HepG2 (cell line): ENCODE data around the gene LRRC73. TPM values are rescaled to one million over a fixed set of nuclear protein-coding genes. Genes with fewer than 3 reads are reported as not detected.

Experiments used
- ATAC-seq: fragments of 200-7000 bp; cut with Tn5 transposase; 3 replicates; pipeline ENCODE4 v1.9.1; 2020; ENCODE audit warnings: mild to moderate bottlenecking, moderate library complexity
- BruUV-seq: library from RNA; stranded (reverse); fragments of 400-500 nt; replicated peaks from 2 replicates; lab custom pipeline; 2021; lab: Mats Ljungman, UMichigan
- CTCF ChIA-PET: fragments of 300-600 bp; formaldehyde crosslinking; extraction: SDS; loops from one replicate; lab custom pipeline; 2021; ENCODE audit warnings: low total read pairs, inconsistent platforms, low intra/inter-chr PET ratio; lab: Yijun Ruan, JAX
- POLR2A ChIA-PET: fragments of 350-600 bp; sonication (Branson Sonifier 250); formaldehyde crosslinking; loops from one replicate; lab custom pipeline; 2020; ENCODE audit warnings: antibody characterized with exemption, inconsistent platforms; lab: Yijun Ruan, JAX
- DNase-seq: peaks from one replicate; pipeline ENCODE4 v3.0.0-alpha.2; 2015; ENCODE audit warnings: low spot score
- FAIRE-seq: peaks from 3 replicates; lab custom pipeline; 2011; peaks lifted over from hg19 to GRCh38; lab: Jason Lieb, UNC
- H2AFZ ChIP-seq: one replicate; pipeline ENCODE4 v1.6.1; 2011; ENCODE audit warnings: low read length, inconsistent platforms
- H3K27ac ChIP-seq: fragments of 300-600 bp; 3 replicates; pipeline ENCODE4 v1.8.0; 2011; ENCODE audit warnings: mixed run types, mild to moderate bottlenecking, mixed read lengths, low read length, inconsistent platforms; ENCODE audit not compliant: insufficient read depth; ENCODE audit errors: extremely low read length
- H3K27me3 ChIP-seq, 2 experiments: fragments of 200-600 bp in 1 of 2; 2 replicates in 1 of 2; 3 replicates in 1 of 2; pipeline versions ENCODE4 v1.6.0 to v1.8.0; 2011; ENCODE audit warnings: low read length in 2 of 2, mild to moderate bottlenecking in 2 of 2, moderate library complexity in 2 of 2, inconsistent platforms in 1 of 2; ENCODE audit not compliant: insufficient read depth in 2 of 2, control insufficient read depth in 1 of 2
- H3K36me3 ChIP-seq, 2 experiments: fragments of 200-600 bp in 1 of 2; replicated peaks in 1 of 2; 2 replicates in 1 of 2; 3 replicates in 1 of 2; pipeline versions ENCODE4 v1.5.1 to v1.8.0; 2011; ENCODE audit warnings: low read length in 2 of 2, inconsistent platforms in 1 of 2; ENCODE audit not compliant: insufficient read depth in 2 of 2, control insufficient read depth in 1 of 2
- H3K4me1 ChIP-seq: 2 replicates; pipeline ENCODE4 v1.5.1; 2012; ENCODE audit warnings: low read length, inconsistent platforms; ENCODE audit not compliant: insufficient read depth
- H3K4me2 ChIP-seq: 2 replicates; pipeline ENCODE4 v1.6.0; 2011; ENCODE audit warnings: low read depth, low read length, inconsistent platforms
- H3K4me3 ChIP-seq, 3 experiments: fragments of 200-600 bp in 1 of 3; sonication (generic), shearing (Covaris generic) in 1 of 3; replicated peaks in 1 of 3; 2 replicates each; pipeline ENCODE4 v1.5.1; 2011 to 2016; ENCODE audit warnings: low read length in 3 of 3, inconsistent platforms in 2 of 3, low read depth in 2 of 3, mild to moderate bottlenecking in 2 of 3, control low read depth in 1 of 3, mixed read lengths in 1 of 3; ENCODE audit not compliant: insufficient read depth in 1 of 3
- H3K79me2 ChIP-seq: one replicate; pipeline ENCODE4 v1.6.1; 2011; ENCODE audit warnings: low read length, inconsistent platforms; ENCODE audit not compliant: insufficient read depth
- H3K9ac ChIP-seq: 2 replicates; pipeline ENCODE4 v1.6.0; 2011; ENCODE audit warnings: mild to moderate bottlenecking, low read depth, low read length, inconsistent platforms; ENCODE audit not compliant: insufficient read depth
- H3K9me3 ChIP-seq: 2 replicates; pipeline ENCODE4 v1.5.1; 2012; ENCODE audit warnings: mild to moderate bottlenecking, low read length
- H4K20me1 ChIP-seq: 2 replicates; pipeline ENCODE4 v1.6.0; 2011; ENCODE audit warnings: inconsistent platforms, mild to moderate bottlenecking, low read length, moderate library complexity; ENCODE audit not compliant: insufficient read depth
- ELF4 ChIP-seq: sonication (generic); formaldehyde crosslinking; IDR thresholded peaks from 2 replicates; pipeline ENCODE4 v1.5.0; 2020; ENCODE audit warnings: missing genetic modification reagents, mild to moderate bottlenecking, moderate library complexity, borderline replicate concordance
- HDAC2 ChIP-seq: sonication (generic); formaldehyde crosslinking; IDR thresholded peaks from 2 replicates; pipeline ENCODE4 v1.4.0; 2020; ENCODE audit warnings: missing genetic modification reagents
- HHEX ChIP-seq: IDR thresholded peaks from 2 replicates; pipeline ENCODE4 v1.6.1; 2016; ENCODE audit warnings: control low read depth
- MEIS1 ChIP-seq: sonication (generic); formaldehyde crosslinking; IDR thresholded peaks from 2 replicates; pipeline ENCODE4 v1.9.0; 2021; ENCODE audit warnings: mild to moderate bottlenecking, missing genetic modification reagents, moderate library complexity, borderline replicate concordance
- POGK ChIP-seq: sonication (generic); formaldehyde crosslinking; conservative IDR thresholded peaks from 2 replicates; pipeline ENCODE4 v1.8.0; 2022; ENCODE audit warnings: mild to moderate bottlenecking, moderate library complexity, missing genetic modification reagents
- TBP ChIP-seq: sonication (generic); formaldehyde crosslinking; IDR thresholded peaks from 2 replicates; pipeline ENCODE4 v1.5.0; 2020; ENCODE audit warnings: missing genetic modification reagents
- ZFP90 ChIP-seq: sonication (generic); formaldehyde crosslinking; IDR thresholded peaks from 2 replicates; pipeline ENCODE4 v1.8.0; 2022; ENCODE audit warnings: missing genetic modification reagents, mild to moderate bottlenecking, inconsistent platforms, borderline replicate concordance
- ZNF597 ChIP-seq: sonication (generic); formaldehyde crosslinking; IDR thresholded peaks from 2 replicates; pipeline ENCODE4 v1.5.0; 2020; ENCODE audit warnings: missing genetic modification reagents
- ZNF747 ChIP-seq: sonication (generic); formaldehyde crosslinking; IDR thresholded peaks from 2 replicates; pipeline ENCODE4 v1.8.1; 2023; ENCODE audit warnings: missing genetic modification reagents, mild to moderate bottlenecking, borderline replicate concordance
- ZNF761 ChIP-seq: sonication (generic); formaldehyde crosslinking; conservative IDR thresholded peaks from 2 replicates; pipeline ENCODE4 v1.4.0; 2020; ENCODE audit warnings: mild to moderate bottlenecking, missing genetic modification reagents
- WGBS: methylation state at CpG from one replicate; pipeline ENCODE4 v1.1.6; 2017; ENCODE audit warnings: low lambda C conversion rate; 5-methylcytosine and 5-hydroxymethylcytosine counted together
- in situ Hi-C: cut with HindIII; loops from 2 replicates; pipeline ENCODE4 v1.10.0; 2017; ENCODE audit warnings: low pct_unique_long_range_greater_than_20kb; ENCODE audit not compliant: extremely low pct_ligation_motif_present
- intact Hi-C: fragments of 100-400 bp; cut with micrococcal nuclease; formaldehyde crosslinking; loops from one replicate; pipeline ENCODE4 v1.10.0; 2022; ENCODE audit not compliant: unreplicated experiment
- polyA plus RNA-seq, 8 experiments: library from polyadenylated mRNA; depleted of rRNA in 3 of 8; stranded (reverse) in 7 of 8; unstranded in 1 of 8; fragments of >200 nt; fragmentation: Illumina TruSeq in 4 of 8; extraction: Trizol in 4 of 8; gene quantifications; 2 replicates each; pipeline versions ENCODE4 v1.2.1 to v1.2.3, GENCODE V29; 2011 to 2016; ENCODE audit warnings: low read depth in 4 of 8, missing spikeins in 1 of 8, mixed read lengths in 1 of 8; ENCODE audit not compliant: insufficient read depth in 1 of 8
- total RNA-seq, 5 experiments: library from RNA; depleted of rRNA; stranded (reverse); fragments of >200 nt; fragmentation: Illumina TruSeq; extraction: Trizol; gene quantifications; 2 replicates each; pipeline ENCODE4 v1.2.3, GENCODE V29; 2016; ENCODE audit warnings: low read depth in 1 of 5
- TF ChIP-seq, protein P1 (sequence below): sonication (generic); formaldehyde crosslinking; IDR thresholded peaks from 2 replicates; pipeline ENCODE4 v1.5.1; 2020; ENCODE audit warnings: mild to moderate bottlenecking, missing genetic modification reagents, moderate library complexity
- TF ChIP-seq, protein P2 (sequence below): sonication (generic); formaldehyde crosslinking; IDR thresholded peaks from 2 replicates; pipeline ENCODE4 v1.4.0; 2020; ENCODE audit warnings: mild to moderate bottlenecking, missing genetic modification reagents

The LRRC73 gene
- total and polyA plus RNA-seq, 2 of the 13 experiments (the other 11 are each of a cell fraction or from before 2014, with no cell fraction given): 0.11 to 0.12 TPM

DNA sequence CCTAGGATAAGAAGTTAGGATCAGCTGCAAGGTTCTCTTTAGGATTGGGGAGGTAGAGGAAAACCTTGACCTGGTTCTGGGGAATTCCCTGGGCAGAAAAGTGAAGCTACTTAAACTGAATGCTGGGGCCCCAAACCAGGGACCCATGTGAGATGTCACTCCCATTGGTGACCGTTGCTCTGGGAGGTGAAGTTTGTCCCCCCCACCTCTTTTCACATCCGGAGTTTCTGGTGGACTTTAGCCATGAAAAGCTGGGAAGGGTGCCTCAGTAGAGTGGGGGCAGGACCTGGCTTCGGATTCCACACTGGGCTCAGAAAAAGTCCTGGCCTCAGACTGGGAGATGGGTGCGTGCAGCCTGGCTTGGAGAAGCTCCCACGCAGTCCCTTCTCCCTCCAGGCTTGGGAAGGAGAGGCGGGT is 19.6 kb downstream of the LRRC73 start (continued):
- TF ChIP-seq, protein P1, sequence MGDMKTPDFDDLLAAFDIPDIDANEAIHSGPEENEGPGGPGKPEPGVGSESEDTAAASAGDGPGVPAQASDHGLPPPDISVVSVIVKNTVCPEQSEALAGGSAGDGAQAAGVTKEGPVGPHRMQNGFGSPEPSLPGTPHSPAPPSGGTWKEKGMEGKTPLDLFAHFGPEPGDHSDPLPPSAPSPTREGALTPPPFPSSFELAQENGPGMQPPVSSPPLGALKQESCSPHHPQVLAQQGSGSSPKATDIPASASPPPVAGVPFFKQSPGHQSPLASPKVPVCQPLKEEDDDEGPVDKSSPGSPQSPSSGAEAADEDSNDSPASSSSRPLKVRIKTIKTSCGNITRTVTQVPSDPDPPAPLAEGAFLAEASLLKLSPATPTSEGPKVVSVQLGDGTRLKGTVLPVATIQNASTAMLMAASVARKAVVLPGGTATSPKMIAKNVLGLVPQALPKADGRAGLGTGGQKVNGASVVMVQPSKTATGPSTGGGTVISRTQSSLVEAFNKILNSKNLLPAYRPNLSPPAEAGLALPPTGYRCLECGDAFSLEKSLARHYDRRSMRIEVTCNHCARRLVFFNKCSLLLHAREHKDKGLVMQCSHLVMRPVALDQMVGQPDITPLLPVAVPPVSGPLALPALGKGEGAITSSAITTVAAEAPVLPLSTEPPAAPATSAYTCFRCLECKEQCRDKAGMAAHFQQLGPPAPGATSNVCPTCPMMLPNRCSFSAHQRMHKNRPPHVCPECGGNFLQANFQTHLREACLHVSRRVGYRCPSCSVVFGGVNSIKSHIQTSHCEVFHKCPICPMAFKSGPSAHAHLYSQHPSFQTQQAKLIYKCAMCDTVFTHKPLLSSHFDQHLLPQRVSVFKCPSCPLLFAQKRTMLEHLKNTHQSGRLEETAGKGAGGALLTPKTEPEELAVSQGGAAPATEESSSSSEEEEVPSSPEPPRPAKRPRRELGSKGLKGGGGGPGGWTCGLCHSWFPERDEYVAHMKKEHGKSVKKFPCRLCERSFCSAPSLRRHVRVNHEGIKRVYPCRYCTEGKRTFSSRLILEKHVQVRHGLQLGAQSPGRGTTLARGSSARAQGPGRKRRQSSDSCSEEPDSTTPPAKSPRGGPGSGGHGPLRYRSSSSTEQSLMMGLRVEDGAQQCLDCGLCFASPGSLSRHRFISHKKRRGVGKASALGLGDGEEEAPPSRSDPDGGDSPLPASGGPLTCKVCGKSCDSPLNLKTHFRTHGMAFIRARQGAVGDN: no peak
- TF ChIP-seq TBP: no peak

DNA sequence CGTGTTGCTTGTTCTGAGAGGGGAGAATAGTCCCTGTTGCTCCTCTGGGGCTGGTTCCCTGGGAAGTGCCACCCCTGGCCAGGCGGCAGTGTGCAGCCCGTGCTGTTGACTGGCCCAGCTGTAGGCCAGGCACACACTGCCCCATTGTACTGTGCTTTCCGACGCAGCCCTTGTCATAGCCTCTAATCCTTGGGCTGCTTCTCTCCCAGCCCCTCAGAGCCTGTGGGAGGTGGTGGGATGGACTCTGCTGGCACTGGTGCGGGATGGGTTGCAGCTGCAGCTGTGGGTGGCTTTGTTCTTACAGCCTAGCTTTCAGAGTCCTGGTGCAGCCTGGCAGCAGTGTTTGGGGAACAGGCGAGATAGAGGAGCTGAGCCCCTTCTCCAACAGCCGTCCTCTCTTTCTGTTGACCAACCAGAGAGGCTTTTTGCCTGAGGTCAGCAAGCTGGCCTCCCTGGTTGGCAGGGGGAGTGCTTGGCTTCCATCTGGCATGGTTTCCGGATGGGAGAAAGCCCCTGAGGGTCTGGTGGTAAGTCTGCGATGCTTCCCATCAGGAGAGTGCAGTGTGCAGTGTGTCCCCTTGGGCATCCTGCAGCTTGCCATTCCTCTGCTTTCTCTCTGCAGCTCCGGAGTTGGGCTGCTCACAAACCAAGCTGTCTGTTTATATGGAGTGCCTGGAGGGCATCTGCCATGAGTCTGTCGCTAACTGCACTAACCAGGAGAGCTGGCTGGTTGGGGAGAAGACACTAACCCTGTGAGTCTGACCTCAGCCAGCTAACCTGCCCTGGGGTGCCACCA is 20.7 kb downstream of the LRRC73 start:
- Histone ChIP-seq H3K9me3 (no peaks in the 10 kb centered on the region), H4K20me1 (no peaks in the 10 kb centered on the region), H3K79me2 (peaks cover 51% of the 10 kb centered on the region), H3K4me1 (no peaks in the 10 kb centered on the region), H3K27me3 (no peaks in the 10 kb centered on the region), H3K4me3 (no peak overlapping the region; a peak in 2 of 6 replicates), H3K9ac (no peak overlapping the region; the same call in none of the 2 replicates), H2AFZ (no peak overlapping the region), H3K36me3 (peaks cover 0 to 4% of the 10 kb centered on the region in 2 experiments; a peak in 2 of 5 replicates), H3K27ac (no peak overlapping the region), H3K4me2 (no peak overlapping the region)
- intact Hi-C loops (loop anchor here (2.0 to 10.0 kb wide), 3 partner anchors 13 to 227 kb away; partner anchors contain the start of gene TJAP1), in situ Hi-C loops (loop anchor here (5.0 kb wide), 1 partner anchor 32 kb away; the partner anchor contains the start of gene DLK2)
- ChIA-PET POLR2A (interaction anchor here (0.5 to 6.4 kb wide), 11 partner anchors 10 to 638 kb away, joined by 3 to 141 read pairs (median 4); partner anchors contain the start of genes DLK2, GTPBP2, LRRC73 and TJAP1), CTCF (no interaction called here)
- peak; percentile 59 for ATAC-seq
- 67% methylated on average over 10 of the region's 12 CpGs for WGBS
- no TSS peak for BruUV-seq
- FAIRE-seq: no peak
- peak; percentile 64 for DNase-seq
- TF ChIP-seq POGK (CRISPR knock-in tag) (no peak), ZFP90 (CRISPR knock-in tag) (no peak), ZNF761 (CRISPR knock-in tag) (0 out of 2 replicates have a peak, but pooled peaks have one; percentile 17), ELF4 (CRISPR knock-in tag) (no peak), ZNF747 (CRISPR knock-in tag) (0 out of 2 replicates have a peak, but pooled peaks have one; percentile 3), ZNF597 (CRISPR knock-in tag) (no peak), MEIS1 (CRISPR knock-in tag) (no peak), HHEX (CRISPR knock-in tag) (no peak), HDAC2 (no peak)
- TF ChIP-seq, protein P2, sequence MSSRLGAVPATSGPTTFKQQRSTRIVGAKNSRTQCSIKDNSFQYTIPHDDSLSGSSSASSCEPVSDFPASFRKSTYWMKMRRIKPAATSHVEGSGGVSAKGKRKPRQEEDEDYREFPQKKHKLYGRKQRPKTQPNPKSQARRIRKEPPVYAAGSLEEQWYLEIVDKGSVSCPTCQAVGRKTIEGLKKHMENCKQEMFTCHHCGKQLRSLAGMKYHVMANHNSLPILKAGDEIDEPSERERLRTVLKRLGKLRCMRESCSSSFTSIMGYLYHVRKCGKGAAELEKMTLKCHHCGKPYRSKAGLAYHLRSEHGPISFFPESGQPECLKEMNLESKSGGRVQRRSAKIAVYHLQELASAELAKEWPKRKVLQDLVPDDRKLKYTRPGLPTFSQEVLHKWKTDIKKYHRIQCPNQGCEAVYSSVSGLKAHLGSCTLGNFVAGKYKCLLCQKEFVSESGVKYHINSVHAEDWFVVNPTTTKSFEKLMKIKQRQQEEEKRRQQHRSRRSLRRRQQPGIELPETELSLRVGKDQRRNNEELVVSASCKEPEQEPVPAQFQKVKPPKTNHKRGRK: no peak
